Stomach (tissue), 4 donors: ENCODE measurements around the gene CXorf49B.

Experiments
- POLR2A ChIP-seq, 4 donors: fragments of 450-650 bp; IDR thresholded peaks; one replicate each; pipeline ENCODE4 v1.6.1; 2016; ENCODE audit warnings: antibody characterized with exemption in 4 of 4, control low read depth in 2 of 4, mild to moderate bottlenecking in 1 of 4, moderate library complexity in 1 of 4
- POLR2AphosphoS5 ChIP-seq, 3 donors: sonication (generic); formaldehyde crosslinking; IDR thresholded peaks; one replicate each; pipeline ENCODE4 v1.6.1; 2016; ENCODE audit warnings: antibody characterized with exemption in 3 of 3
- TF ChIP-seq, protein P1 (sequence below), 7 experiments: fragments of 450-650 bp in 4 of 7; fragments of 200-600 bp in 3 of 7; sonication (generic) in 3 of 7; IDR thresholded peaks; one replicate each; pipeline ENCODE4 v1.5.1; 2016 to 2019; ENCODE audit warnings: antibody characterized with exemption in 7 of 7, control low read depth in 2 of 7, mild to moderate bottlenecking in 1 of 7

DNA sequence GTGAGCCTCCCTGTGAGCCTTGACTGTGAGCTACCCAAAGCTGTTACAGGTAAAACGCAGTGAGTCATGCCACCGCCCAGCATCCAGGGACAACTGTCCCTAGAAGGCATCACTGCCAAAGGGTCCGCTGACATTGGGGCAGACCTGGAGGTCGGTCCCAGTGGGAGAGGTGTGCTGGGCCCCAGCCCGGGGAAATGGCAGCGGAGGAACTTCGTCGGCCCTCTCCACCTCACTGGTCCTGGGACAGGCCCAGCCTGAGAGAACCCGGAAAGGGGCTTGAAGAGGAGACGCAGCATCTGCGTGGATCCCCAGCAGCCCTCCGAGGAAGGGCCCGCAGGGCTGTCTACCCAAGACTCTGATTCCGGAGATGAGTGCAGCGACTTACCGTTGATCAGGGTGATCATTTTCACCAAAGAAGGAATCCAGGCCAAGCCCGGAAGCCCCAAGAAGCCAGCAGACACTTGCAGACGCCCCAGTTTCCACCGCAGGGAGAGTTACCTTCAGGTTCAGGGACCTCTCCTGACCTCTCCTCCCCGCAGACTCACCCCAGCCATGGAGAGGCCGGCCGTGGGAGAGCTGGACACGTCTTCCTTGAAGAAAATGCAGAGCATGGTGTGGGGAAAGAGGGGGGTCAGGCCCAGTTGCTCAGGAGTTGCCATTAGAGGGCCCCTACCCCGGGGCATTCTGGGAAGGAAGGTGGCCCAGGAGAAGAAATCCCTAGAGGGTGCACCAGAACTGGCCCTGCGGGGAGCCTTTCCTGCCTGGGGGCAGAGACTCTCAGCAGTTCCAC is 51.2 kb downstream of the CXorf49B start:
- TF ChIP-seq POLR2A (IDR thresholded peaks at IDR 0.05) (no peak), POLR2AphosphoS5 (IDR thresholded peaks at IDR 0.05) (no peak)
- TF ChIP-seq, protein P1, sequence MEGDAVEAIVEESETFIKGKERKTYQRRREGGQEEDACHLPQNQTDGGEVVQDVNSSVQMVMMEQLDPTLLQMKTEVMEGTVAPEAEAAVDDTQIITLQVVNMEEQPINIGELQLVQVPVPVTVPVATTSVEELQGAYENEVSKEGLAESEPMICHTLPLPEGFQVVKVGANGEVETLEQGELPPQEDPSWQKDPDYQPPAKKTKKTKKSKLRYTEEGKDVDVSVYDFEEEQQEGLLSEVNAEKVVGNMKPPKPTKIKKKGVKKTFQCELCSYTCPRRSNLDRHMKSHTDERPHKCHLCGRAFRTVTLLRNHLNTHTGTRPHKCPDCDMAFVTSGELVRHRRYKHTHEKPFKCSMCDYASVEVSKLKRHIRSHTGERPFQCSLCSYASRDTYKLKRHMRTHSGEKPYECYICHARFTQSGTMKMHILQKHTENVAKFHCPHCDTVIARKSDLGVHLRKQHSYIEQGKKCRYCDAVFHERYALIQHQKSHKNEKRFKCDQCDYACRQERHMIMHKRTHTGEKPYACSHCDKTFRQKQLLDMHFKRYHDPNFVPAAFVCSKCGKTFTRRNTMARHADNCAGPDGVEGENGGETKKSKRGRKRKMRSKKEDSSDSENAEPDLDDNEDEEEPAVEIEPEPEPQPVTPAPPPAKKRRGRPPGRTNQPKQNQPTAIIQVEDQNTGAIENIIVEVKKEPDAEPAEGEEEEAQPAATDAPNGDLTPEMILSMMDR (IDR thresholded peaks at IDR 0.05) = no peak
